SK-N-SH (cell line): Measurements from ENCODE around the gene CERS6.

Source experiments
- EZH2phosphoT487 ChIP-seq: fragments of 200-600 bp; sonication (generic); IDR thresholded peaks from 2 replicates; pipeline ENCODE4 v1.6.1; 2017; ENCODE audit warnings: low read depth, mixed run types, mild to moderate bottlenecking, antibody characterized with exemption, moderate library complexity, borderline replicate concordance
- FOSL2 ChIP-seq: IDR thresholded peaks from 2 replicates; pipeline ENCODE4 v1.4.0; 2012; ENCODE audit warnings: low read depth, mild to moderate bottlenecking, moderate library complexity, borderline replicate concordance
- POLR2AphosphoS5 ChIP-seq: IDR thresholded peaks from 2 replicates; pipeline ENCODE4 v1.6.1; 2012; ENCODE audit warnings: low read depth, low read length
- RCOR1 ChIP-seq: fragments of 150-350 bp; IDR thresholded peaks from 2 replicates; pipeline ENCODE4 v1.6.1; 2017; ENCODE audit warnings: antibody characterized with exemption, low read length
- SMC3 ChIP-seq: IDR thresholded peaks from 2 replicates; pipeline ENCODE4 v1.6.1; 2012; ENCODE audit warnings: low read depth, low read length, improper control_type of control experiment
- TAF1 ChIP-seq: IDR thresholded peaks from 2 replicates; pipeline ENCODE4 v1.6.1; 2012; ENCODE audit warnings: low read depth, mild to moderate bottlenecking, low read length, moderate library complexity, borderline replicate concordance
- TF ChIP-seq, protein P1 (sequence below): fragments of 200-600 bp; sonication (generic); IDR thresholded peaks from 2 replicates; pipeline ENCODE4 v1.6.1; 2017; ENCODE audit warnings: antibody characterized with exemption, mild to moderate bottlenecking, moderate library complexity
- TF ChIP-seq, protein P2 (sequence below): IDR thresholded peaks from 2 replicates; pipeline ENCODE4 v1.4.0; 2012; ENCODE audit warnings: low read depth, borderline replicate concordance
- TF ChIP-seq, protein P3 (sequence below): fragments of 150-350 bp; IDR thresholded peaks from 2 replicates; pipeline ENCODE4 v1.6.1; 2017; ENCODE audit warnings: antibody characterized with exemption, low read length, low read depth, borderline replicate concordance
- TF ChIP-seq, protein P4 (sequence below): IDR thresholded peaks from 2 replicates; pipeline ENCODE4 v1.4.0; 2012; ENCODE audit warnings: low read depth

DNA sequence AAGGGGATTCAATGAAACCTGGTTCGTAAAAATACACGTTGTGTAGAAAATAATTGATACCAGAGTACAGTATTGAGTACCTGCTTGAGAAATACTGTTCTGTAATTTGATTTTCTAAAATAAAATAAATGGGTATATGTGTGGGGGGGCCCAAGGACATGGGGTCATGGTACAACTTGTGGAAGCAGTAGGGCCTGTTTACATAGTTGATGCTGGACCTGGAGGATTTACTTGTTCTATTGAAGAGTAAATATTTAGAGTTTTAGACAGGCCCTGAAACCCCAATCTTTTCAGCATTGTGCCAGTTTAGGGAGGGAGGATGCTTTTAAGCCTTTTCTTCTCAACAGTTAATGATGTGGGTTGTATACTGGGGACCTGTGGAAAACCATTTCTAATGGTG lies 11.7 kb downstream of the CERS6 start:
- TF ChIP-seq, protein P1, sequence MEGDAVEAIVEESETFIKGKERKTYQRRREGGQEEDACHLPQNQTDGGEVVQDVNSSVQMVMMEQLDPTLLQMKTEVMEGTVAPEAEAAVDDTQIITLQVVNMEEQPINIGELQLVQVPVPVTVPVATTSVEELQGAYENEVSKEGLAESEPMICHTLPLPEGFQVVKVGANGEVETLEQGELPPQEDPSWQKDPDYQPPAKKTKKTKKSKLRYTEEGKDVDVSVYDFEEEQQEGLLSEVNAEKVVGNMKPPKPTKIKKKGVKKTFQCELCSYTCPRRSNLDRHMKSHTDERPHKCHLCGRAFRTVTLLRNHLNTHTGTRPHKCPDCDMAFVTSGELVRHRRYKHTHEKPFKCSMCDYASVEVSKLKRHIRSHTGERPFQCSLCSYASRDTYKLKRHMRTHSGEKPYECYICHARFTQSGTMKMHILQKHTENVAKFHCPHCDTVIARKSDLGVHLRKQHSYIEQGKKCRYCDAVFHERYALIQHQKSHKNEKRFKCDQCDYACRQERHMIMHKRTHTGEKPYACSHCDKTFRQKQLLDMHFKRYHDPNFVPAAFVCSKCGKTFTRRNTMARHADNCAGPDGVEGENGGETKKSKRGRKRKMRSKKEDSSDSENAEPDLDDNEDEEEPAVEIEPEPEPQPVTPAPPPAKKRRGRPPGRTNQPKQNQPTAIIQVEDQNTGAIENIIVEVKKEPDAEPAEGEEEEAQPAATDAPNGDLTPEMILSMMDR = no peak
- TF ChIP-seq RCOR1 (no peak), POLR2AphosphoS5 (no peak), SMC3 (no peak), EZH2phosphoT487 (no peak), FOSL2 (no peak), TAF1 (no peak)
- TF ChIP-seq, protein P2, sequence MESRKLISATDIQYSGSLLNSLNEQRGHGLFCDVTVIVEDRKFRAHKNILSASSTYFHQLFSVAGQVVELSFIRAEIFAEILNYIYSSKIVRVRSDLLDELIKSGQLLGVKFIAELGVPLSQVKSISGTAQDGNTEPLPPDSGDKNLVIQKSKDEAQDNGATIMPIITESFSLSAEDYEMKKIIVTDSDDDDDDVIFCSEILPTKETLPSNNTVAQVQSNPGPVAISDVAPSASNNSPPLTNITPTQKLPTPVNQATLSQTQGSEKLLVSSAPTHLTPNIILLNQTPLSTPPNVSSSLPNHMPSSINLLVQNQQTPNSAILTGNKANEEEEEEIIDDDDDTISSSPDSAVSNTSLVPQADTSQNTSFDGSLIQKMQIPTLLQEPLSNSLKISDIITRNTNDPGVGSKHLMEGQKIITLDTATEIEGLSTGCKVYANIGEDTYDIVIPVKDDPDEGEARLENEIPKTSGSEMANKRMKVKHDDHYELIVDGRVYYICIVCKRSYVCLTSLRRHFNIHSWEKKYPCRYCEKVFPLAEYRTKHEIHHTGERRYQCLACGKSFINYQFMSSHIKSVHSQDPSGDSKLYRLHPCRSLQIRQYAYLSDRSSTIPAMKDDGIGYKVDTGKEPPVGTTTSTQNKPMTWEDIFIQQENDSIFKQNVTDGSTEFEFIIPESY = no peak
- TF ChIP-seq, protein P3, sequence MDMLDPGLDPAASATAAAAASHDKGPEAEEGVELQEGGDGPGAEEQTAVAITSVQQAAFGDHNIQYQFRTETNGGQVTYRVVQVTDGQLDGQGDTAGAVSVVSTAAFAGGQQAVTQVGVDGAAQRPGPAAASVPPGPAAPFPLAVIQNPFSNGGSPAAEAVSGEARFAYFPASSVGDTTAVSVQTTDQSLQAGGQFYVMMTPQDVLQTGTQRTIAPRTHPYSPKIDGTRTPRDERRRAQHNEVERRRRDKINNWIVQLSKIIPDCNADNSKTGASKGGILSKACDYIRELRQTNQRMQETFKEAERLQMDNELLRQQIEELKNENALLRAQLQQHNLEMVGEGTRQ = no peak
- TF ChIP-seq, protein P4, sequence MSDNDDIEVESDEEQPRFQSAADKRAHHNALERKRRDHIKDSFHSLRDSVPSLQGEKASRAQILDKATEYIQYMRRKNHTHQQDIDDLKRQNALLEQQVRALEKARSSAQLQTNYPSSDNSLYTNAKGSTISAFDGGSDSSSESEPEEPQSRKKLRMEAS = no peak
